Fibroblast of lung (primary cell): ENCODE measurements around the gene ANKRD26. TPM values are rescaled to one million over a fixed set of nuclear protein-coding genes. Genes with fewer than 3 reads are reported as not detected.

Experiments used
- DNase-seq, 2 donors: peaks; one replicate each; pipeline versions ENCODE4 v3.0.0 to v3.0.0-alpha.2; 2010; ENCODE audit warnings: low read depth in 2 of 2
- H2AFZ ChIP-seq: 2 replicates; pipeline ENCODE4 v1.5.1; 2012; ENCODE audit warnings: low read length, control low read depth, inconsistent platforms
- H3K27ac ChIP-seq: 2 replicates; pipeline ENCODE4 v1.5.1; 2011; ENCODE audit warnings: low read length, control low read depth; ENCODE audit not compliant: insufficient read depth
- H3K27me3 ChIP-seq: 2 replicates; pipeline ENCODE4 v1.5.1; 2011; ENCODE audit warnings: mild to moderate bottlenecking, low read length; ENCODE audit not compliant: control insufficient read depth, insufficient read depth
- H3K36me3 ChIP-seq: 2 replicates; pipeline ENCODE4 v1.5.1; 2011; ENCODE audit warnings: low read length; ENCODE audit not compliant: control insufficient read depth, insufficient read depth
- H3K4me1 ChIP-seq: 2 replicates; pipeline ENCODE4 v1.5.1; 2011; ENCODE audit warnings: low read length; ENCODE audit not compliant: control insufficient read depth, insufficient read depth; ENCODE audit errors: extremely low read depth
- H3K4me2 ChIP-seq: 2 replicates; pipeline ENCODE4 v1.5.1; 2011; ENCODE audit warnings: low read length, control low read depth; ENCODE audit not compliant: insufficient read depth; ENCODE audit errors: extremely low read depth
- H3K4me3 ChIP-seq, 4 experiments: fragments of 200-600 bp in 1 of 4; sonication (generic) in 1 of 4; replicated peaks in 1 of 4; 2 replicates each; pipeline ENCODE4 v1.5.1; 2011 to 2016; ENCODE audit warnings: low read length in 4 of 4, low read depth in 3 of 4, mild to moderate bottlenecking in 3 of 4, control low read depth in 2 of 4, inconsistent platforms in 1 of 4, mixed read lengths in 1 of 4; ENCODE audit not compliant: insufficient read depth in 1 of 4; ENCODE audit errors: control extremely low read depth in 1 of 4
- H3K79me2 ChIP-seq: 2 replicates; pipeline ENCODE4 v1.5.1; 2012; ENCODE audit warnings: mild to moderate bottlenecking, low read length, inconsistent platforms; ENCODE audit not compliant: control insufficient read depth, insufficient read depth
- H3K9ac ChIP-seq: 2 replicates; pipeline ENCODE4 v1.5.1; 2011; ENCODE audit warnings: mild to moderate bottlenecking, low read length, control low read depth; ENCODE audit not compliant: insufficient read depth
- H3K9me3 ChIP-seq: 2 replicates; pipeline ENCODE4 v1.5.1; 2012; ENCODE audit warnings: low read depth, low read length; ENCODE audit not compliant: control insufficient read depth, insufficient read depth
- H4K20me1 ChIP-seq: 2 replicates; pipeline ENCODE4 v1.5.1; 2011; ENCODE audit warnings: low read length; ENCODE audit not compliant: control insufficient read depth, insufficient read depth; ENCODE audit errors: extremely low read depth
- EZH2 ChIP-seq: IDR thresholded peaks from 2 replicates; pipeline ENCODE4 v1.5.1; 2012; ENCODE audit warnings: low read length, control low read depth, mild to moderate bottlenecking; ENCODE audit errors: missing control alignments
- polyA plus RNA-seq, 2 donors: library from polyadenylated mRNA; depleted of rRNA in 1 of 2; stranded (reverse) in 1 of 2; unstranded in 1 of 2; fragments of >200 nt; gene quantifications; 2 replicates each; pipeline ENCODE4 v1.2.1, GENCODE V29; 2011 to 2012; ENCODE audit warnings: missing spikeins in 1 of 2
- total RNA-seq: library from RNA; depleted of rRNA; stranded (reverse); fragments of >200 nt; gene quantifications from 2 replicates; pipeline ENCODE4 v1.2.1, GENCODE V29; 2014
- TF ChIP-seq, protein P1 (sequence below), 2 donors: IDR thresholded peaks in 1 of 2; conservative IDR thresholded peaks in 1 of 2; 1 replicate in 1 of 2; 2 replicates in 1 of 2; pipeline ENCODE4 v1.5.1; 2011 to 2012; ENCODE audit warnings: low read length in 2 of 2, control low read depth in 1 of 2, inconsistent platforms in 1 of 2, low read depth in 1 of 2, mild to moderate bottlenecking in 1 of 2

Gene ANKRD26
- total and polyA plus RNA-seq, 2 donors (not counting 1 experiment from before 2014, with no cell fraction given) = 1.9 to 11.7 TPM

DNA sequence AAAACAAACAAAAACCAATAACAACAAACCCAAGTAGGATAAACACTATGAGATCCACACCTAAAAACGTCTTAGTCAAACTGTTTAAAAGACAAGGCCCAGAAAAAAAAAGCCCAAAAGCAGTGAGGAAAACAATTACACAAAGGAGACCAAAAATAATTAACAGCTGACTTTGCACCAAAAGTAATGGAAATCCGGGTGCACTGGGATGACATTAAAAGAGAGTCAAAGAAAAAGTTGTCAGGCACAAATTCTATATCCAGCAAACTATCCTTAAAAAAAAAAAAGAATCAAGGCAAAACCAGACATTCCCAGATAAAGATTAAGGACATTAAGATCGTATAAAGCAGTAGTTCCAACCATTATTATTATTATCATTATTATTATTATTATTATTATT is 7.9 kb upstream of the ANKRD26 start:
- Histone ChIP-seq H3K27me3 (no peaks in the 10 kb centered on the region), H3K4me3 (no peak overlapping the region), H3K9ac (no peak overlapping the region), H3K36me3 (peaks cover 5% of the 10 kb centered on the region), H3K4me1 (no peaks in the 10 kb centered on the region), H4K20me1 (no peaks in the 10 kb centered on the region), H3K79me2 (no peaks in the 10 kb centered on the region), H3K4me2 (no peak overlapping the region), H3K27ac (no peak overlapping the region), H2AFZ (no peak overlapping the region), H3K9me3 (no peaks in the 10 kb centered on the region)
- DNase-seq = no peak
- TF ChIP-seq EZH2 = no peak
- TF ChIP-seq, protein P1, sequence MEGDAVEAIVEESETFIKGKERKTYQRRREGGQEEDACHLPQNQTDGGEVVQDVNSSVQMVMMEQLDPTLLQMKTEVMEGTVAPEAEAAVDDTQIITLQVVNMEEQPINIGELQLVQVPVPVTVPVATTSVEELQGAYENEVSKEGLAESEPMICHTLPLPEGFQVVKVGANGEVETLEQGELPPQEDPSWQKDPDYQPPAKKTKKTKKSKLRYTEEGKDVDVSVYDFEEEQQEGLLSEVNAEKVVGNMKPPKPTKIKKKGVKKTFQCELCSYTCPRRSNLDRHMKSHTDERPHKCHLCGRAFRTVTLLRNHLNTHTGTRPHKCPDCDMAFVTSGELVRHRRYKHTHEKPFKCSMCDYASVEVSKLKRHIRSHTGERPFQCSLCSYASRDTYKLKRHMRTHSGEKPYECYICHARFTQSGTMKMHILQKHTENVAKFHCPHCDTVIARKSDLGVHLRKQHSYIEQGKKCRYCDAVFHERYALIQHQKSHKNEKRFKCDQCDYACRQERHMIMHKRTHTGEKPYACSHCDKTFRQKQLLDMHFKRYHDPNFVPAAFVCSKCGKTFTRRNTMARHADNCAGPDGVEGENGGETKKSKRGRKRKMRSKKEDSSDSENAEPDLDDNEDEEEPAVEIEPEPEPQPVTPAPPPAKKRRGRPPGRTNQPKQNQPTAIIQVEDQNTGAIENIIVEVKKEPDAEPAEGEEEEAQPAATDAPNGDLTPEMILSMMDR (conservative IDR thresholded peaks at IDR 0.05 in 1 of 2, IDR thresholded peaks at IDR 0.05 in 1 of 2; ENCODE audit: low read depth in 1 of 2, low read length in 2 of 2) = no peak

DNA sequence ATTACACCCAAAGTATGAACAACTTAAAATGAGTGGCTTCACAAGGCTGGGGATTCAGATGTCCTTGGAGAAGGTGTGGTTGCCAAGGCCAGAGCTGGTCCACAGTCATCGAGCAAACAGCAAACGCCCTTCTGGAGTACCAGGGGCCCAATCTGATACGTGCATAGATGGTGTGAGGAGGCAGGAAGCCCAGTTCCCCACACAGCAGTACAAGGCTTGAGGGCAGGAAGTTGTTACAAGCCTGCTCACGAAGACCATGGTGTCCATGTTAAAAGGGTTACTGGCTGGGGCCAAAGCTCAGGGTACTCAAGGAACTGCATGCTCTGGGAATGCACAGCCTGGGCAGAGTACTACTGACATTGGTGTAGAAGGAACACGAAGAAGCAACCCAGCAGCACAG is 4.6 kb upstream of the ANKRD26 start:
- Histone ChIP-seq H3K4me3 (no peak overlapping the region), H4K20me1 (no peaks in the 10 kb centered on the region), H3K4me1 (no peaks in the 10 kb centered on the region), H3K36me3 (no peaks in the 10 kb centered on the region), H3K27ac (no peak overlapping the region), H2AFZ (no peak overlapping the region), H3K27me3 (no peaks in the 10 kb centered on the region), H3K9me3 (no peaks in the 10 kb centered on the region), H3K79me2 (no peaks in the 10 kb centered on the region), H3K4me2 (no peak overlapping the region), H3K9ac (no peak overlapping the region)
- no peak for TF ChIP-seq EZH2
- TF ChIP-seq, protein P1 (conservative IDR thresholded peaks at IDR 0.05 in 1 of 2, IDR thresholded peaks at IDR 0.05 in 1 of 2; ENCODE audit: low read depth in 1 of 2, low read length in 2 of 2) = no peak
- no peak for DNase-seq

DNA sequence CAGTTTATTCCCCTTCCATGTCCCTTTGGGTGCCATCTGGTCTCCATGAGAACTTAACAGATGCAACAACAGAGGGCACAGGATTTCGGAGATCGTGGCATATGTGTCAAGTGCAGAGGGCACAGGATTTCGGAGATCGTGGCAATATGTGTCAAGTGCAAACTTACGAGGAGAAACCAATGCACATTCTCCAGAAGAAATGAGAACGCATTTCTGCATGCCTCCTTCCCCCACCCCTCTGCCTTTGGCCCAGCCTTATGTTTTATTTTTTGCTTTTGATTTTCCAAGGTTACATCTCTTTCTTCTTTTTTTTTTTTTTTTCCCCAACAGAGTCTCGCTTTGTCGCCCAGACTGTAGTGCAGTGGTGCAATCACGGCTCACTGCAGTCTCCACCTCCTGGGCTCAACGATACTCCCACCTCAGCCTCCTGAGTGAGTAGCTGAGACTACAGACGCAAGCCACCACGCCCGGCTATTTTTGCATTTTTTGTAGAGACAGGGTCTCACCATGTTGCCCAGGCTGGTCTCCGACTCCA is 586 bp upstream of the ANKRD26 start:
- no peak for DNase-seq
- Histone ChIP-seq H3K9ac (peak overlapping the region; percentile 89), H4K20me1 (no peaks in the 10 kb centered on the region), H3K36me3 (no peaks in the 10 kb centered on the region), H3K9me3 (no peaks in the 10 kb centered on the region), H3K27ac (peak overlapping the region; percentile 89), H3K4me3 (peak overlapping the region; percentile 73 to 96 (median 92)), H2AFZ (peak overlapping the region; percentile 97), H3K27me3 (no peaks in the 10 kb centered on the region), H3K79me2 (peaks cover 6% of the 10 kb centered on the region), H3K4me2 (peak overlapping the region; percentile 100), H3K4me1 (no peaks in the 10 kb centered on the region)
- TF ChIP-seq EZH2 = no peak
- TF ChIP-seq, protein P1 (conservative IDR thresholded peaks at IDR 0.05 in 1 of 2, IDR thresholded peaks at IDR 0.05 in 1 of 2; ENCODE audit: low read depth in 1 of 2, low read length in 2 of 2) = no peak
